KOPT-K1 (cell line): ENCODE results near the gene MGAT3.

Source experiments
- H3K27ac ChIP-seq: fragments of 200-600 bp; sonication (generic); 2 replicates; pipeline ENCODE4 v1.5.1; 2016; ENCODE audit warnings: antibody characterized with exemption, mild to moderate bottlenecking, low read depth, low read length; ENCODE audit not compliant: poor library complexity, severe bottlenecking
- H3K36me3 ChIP-seq: fragments of 200-600 bp; sonication (generic); 2 replicates; pipeline ENCODE4 v1.5.1; 2017; ENCODE audit warnings: antibody characterized with exemption, mild to moderate bottlenecking, low read length, moderate library complexity; ENCODE audit not compliant: insufficient read depth
- H3K9me3 ChIP-seq: fragments of 200-600 bp; sonication (generic); 2 replicates; pipeline ENCODE4 v1.5.1; 2017; ENCODE audit warnings: antibody characterized with exemption, low read length, mild to moderate bottlenecking; ENCODE audit not compliant: insufficient read depth, poor library complexity, severe bottlenecking

MGAT3 gene

GRCh38 chr22:39421691-39422090 lies 35.1 kb upstream of the MGAT3 start:
- Histone ChIP-seq H3K36me3 (peaks cover 85% of the 10 kb centered on the region), H3K9me3 (no peaks in the 10 kb centered on the region), H3K27ac (no peak overlapping the region)

- Histone ChIP-seq H3K36me3 (peaks cover 85% of the 10 kb centered on the region), H3K9me3 (no peaks in the 10 kb centered on the region), H3K27ac (no peak overlapping the region)
Observed at GRCh38 chr22:39422101-39422500, 34.7 kb upstream of the MGAT3 start.

- Histone ChIP-seq H3K36me3 (peaks cover 85% of the 10 kb centered on the region), H3K9me3 (no peaks in the 10 kb centered on the region), H3K27ac (no peak overlapping the region)
Observed at GRCh38 chr22:39422721-39423120, 34.1 kb upstream of the MGAT3 start.

- H3K27ac ChIP-seq: no peak overlapping the region
- H3K9me3 ChIP-seq: no peaks in the 10 kb centered on the region
- peaks cover 83% of the 10 kb centered on the region for H3K36me3 ChIP-seq
Observed at GRCh38 chr22:39423976-39424375, 32.8 kb upstream of the MGAT3 start.

- no peak overlapping the region for H3K27ac ChIP-seq
- H3K36me3 ChIP-seq: peaks cover 85% of the 10 kb centered on the region
- H3K9me3 ChIP-seq: no peaks in the 10 kb centered on the region
Observed at GRCh38 chr22:39426380-39427043, 30.3 kb upstream of the MGAT3 start.

GRCh38 chr22:39427751-39428596 lies 28.8 kb upstream of the MGAT3 start:
- H3K27ac ChIP-seq: no peak overlapping the region
- H3K9me3 ChIP-seq: no peaks in the 10 kb centered on the region
- peaks cover 86% of the 10 kb centered on the region for H3K36me3 ChIP-seq

- H3K9me3 ChIP-seq: no peaks in the 10 kb centered on the region
- no peak overlapping the region for H3K27ac ChIP-seq
- peaks cover 83% of the 10 kb centered on the region for H3K36me3 ChIP-seq
Observed at GRCh38 chr22:39428597-39429071, 28.2 kb upstream of the MGAT3 start.

GRCh38 chr22:39429186-39429585 lies 27.6 kb upstream of the MGAT3 start:
- H3K27ac ChIP-seq: no peak overlapping the region
- H3K9me3 ChIP-seq: no peaks in the 10 kb centered on the region
- H3K36me3 ChIP-seq: peaks cover 81% of the 10 kb centered on the region

GRCh38 chr22:39429916-39430575 lies 26.8 kb upstream of the MGAT3 start:
- H3K9me3 ChIP-seq: no peaks in the 10 kb centered on the region
- H3K36me3 ChIP-seq: peaks cover 77% of the 10 kb centered on the region
- H3K27ac ChIP-seq: no peak overlapping the region

- no peaks in the 10 kb centered on the region for H3K9me3 ChIP-seq
- no peak overlapping the region for H3K27ac ChIP-seq
- H3K36me3 ChIP-seq: peaks cover 77% of the 10 kb centered on the region
Observed at GRCh38 chr22:39430576-39431150, 26.1 kb upstream of the MGAT3 start.

GRCh38 chr22:39431216-39431801 lies 25.5 kb upstream of the MGAT3 start:
- no peak overlapping the region for H3K27ac ChIP-seq
- H3K36me3 ChIP-seq: peaks cover 70% of the 10 kb centered on the region
- no peaks in the 10 kb centered on the region for H3K9me3 ChIP-seq

GRCh38 chr22:39431821-39432251 lies 25.0 kb upstream of the MGAT3 start:
- Histone ChIP-seq H3K36me3 (peaks cover 65% of the 10 kb centered on the region), H3K27ac (no peak overlapping the region), H3K9me3 (no peaks in the 10 kb centered on the region)

GRCh38 chr22:39432361-39432811 lies 24.4 kb upstream of the MGAT3 start:
- H3K36me3 ChIP-seq: peaks cover 60% of the 10 kb centered on the region
- H3K9me3 ChIP-seq: no peaks in the 10 kb centered on the region
- no peak overlapping the region for H3K27ac ChIP-seq

- Histone ChIP-seq H3K9me3 (no peaks in the 10 kb centered on the region), H3K36me3 (peaks cover 47% of the 10 kb centered on the region; the same call in 1 of the 2 replicates), H3K27ac (no peak overlapping the region)
Observed at GRCh38 chr22:39433476-39434242, 23.2 kb upstream of the MGAT3 start.
